Measurements from ENCODE around the gene SF3B1. TPM values are rescaled to one million over a fixed set of nuclear protein-coding genes. Genes with fewer than 3 reads are reported as not detected.
"Not testable (repeated sequence)": the region's sequence is repeated elsewhere in the genome, so short reads cannot be mapped to it uniquely, and the experiment has no call there.

The SF3B1 gene
- total RNA-seq, 1 donor from 2014 or later = 152 TPM

- Histone ChIP-seq H3K4me1 (ENCODE audit: control insufficient read depth in 3 of 3, insufficient read depth in 3 of 3, low read length in 3 of 3) (peaks cover 19 to 23% (median 20%) of the 10 kb centered on the region in 3 donors), H3K9me3 (ENCODE audit: control insufficient read depth in 3 of 3, low read length in 3 of 3) (no peaks in the 10 kb centered on the region), H3K4me3 (ENCODE audit: low read length in 3 of 3) (no peak overlapping the region), H3K27me3 (ENCODE audit: control insufficient read depth in 3 of 3, insufficient read depth in 3 of 3, low read length in 3 of 3) (no peaks in the 10 kb centered on the region), H3K36me3 (ENCODE audit: control insufficient read depth in 3 of 3, insufficient read depth in 3 of 3, low read length in 3 of 3) (peaks cover 0 to 4% (median 0%) of the 10 kb centered on the region in 3 donors), H3K27ac (ENCODE audit: low read depth, low read length) (no peak overlapping the region), H3K9ac (ENCODE audit: low read depth in 1 of 3, low read length in 3 of 3) (no peak overlapping the region)
These were observed 2.6 kb upstream of the SF3B1 start for GRCh38 chr2:197437380-197437779.

DNA sequence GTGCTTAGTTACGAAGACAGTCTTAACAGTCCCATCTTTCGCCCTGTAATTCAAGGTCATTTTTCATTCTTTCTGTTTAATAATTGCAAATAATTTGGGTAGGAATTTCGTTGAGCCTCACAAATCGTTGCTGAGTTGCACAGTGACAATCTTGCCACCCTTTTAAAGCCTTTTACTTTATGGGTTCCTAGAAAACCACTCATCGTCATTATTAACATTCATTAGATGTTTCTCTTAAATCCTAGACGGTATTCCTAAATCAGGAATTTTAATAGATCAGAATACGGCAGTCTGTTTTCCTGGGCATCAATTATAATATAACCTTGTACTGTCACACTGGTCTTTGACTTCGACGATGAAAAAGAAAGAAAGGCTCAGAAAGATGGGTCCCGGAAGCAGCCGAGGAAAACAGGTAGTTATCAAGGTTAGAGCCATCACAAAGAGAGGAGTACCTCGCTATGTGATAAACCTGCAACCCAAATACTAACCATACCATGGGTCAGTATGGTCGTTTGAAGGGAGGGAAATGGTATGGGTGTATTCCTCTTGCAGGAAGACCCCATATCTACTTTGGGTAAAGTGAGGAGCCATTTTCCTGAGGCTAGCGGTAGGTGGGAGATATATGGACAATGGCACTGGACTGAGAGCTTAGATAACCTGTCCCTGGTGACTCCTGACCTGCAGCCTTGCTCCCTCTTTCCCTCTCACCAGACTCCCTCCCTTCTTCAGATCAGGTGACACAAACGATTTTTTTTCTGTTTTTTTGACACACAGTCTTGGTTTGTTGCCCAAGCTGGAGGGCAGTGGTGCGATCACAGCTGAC is 981 bp upstream of the SF3B1 start:
- peak overlapping the region; percentile 89 to 100 (median 99) for H3K9ac ChIP-seq (ENCODE audit: low read depth in 1 of 3, low read length in 3 of 3)
- peaks cover 0 to 4% (median 0%) of the 10 kb centered on the region in 3 donors for H3K36me3 ChIP-seq (ENCODE audit: control insufficient read depth in 3 of 3, insufficient read depth in 3 of 3, low read length in 3 of 3)
- no peaks in the 10 kb centered on the region for H3K27me3 ChIP-seq (ENCODE audit: control insufficient read depth in 3 of 3, insufficient read depth in 3 of 3, low read length in 3 of 3)
- peak overlapping the region; percentile 93 for H3K27ac ChIP-seq (ENCODE audit: low read depth, low read length)
- H3K4me1 ChIP-seq (ENCODE audit: control insufficient read depth in 3 of 3, insufficient read depth in 3 of 3, low read length in 3 of 3) = peaks cover 30 to 33% (median 31%) of the 10 kb centered on the region in 3 donors
- H3K4me3 ChIP-seq (ENCODE audit: low read length in 3 of 3) = peak overlapping the region; percentile 95 to 99 (median 96)
- no peaks in the 10 kb centered on the region for H3K9me3 ChIP-seq (ENCODE audit: control insufficient read depth in 3 of 3, low read length in 3 of 3)

GRCh38 chr2:197433780-197434438 is 919 bp downstream of the SF3B1 start:
- no peaks in the 10 kb centered on the region for H3K27me3 ChIP-seq (ENCODE audit: control insufficient read depth in 3 of 3, insufficient read depth in 3 of 3, low read length in 3 of 3)
- peaks cover 35 to 44% (median 40%) of the 10 kb centered on the region in 3 donors for H3K4me1 ChIP-seq (ENCODE audit: control insufficient read depth in 3 of 3, insufficient read depth in 3 of 3, low read length in 3 of 3)
- H3K9me3 ChIP-seq (ENCODE audit: control insufficient read depth in 3 of 3, low read length in 3 of 3) = no peaks in the 10 kb centered on the region
- peak overlapping the region; percentile 95 to 99 (median 96) for H3K4me3 ChIP-seq (ENCODE audit: low read length in 3 of 3)
- peaks cover 0 to 4% (median 2%) of the 10 kb centered on the region in 3 donors for H3K36me3 ChIP-seq (ENCODE audit: control insufficient read depth in 3 of 3, insufficient read depth in 3 of 3, low read length in 3 of 3)
- H3K27ac ChIP-seq (ENCODE audit: low read depth, low read length) = peak overlapping the region; percentile 93
- peak overlapping the region; percentile 99 to 100 (median 100) for H3K9ac ChIP-seq (ENCODE audit: low read depth in 1 of 3, low read length in 3 of 3)

- not testable (repeated sequence) for H3K9ac ChIP-seq (ENCODE audit: low read depth in 1 of 3, low read length in 3 of 3); H3K9me3 ChIP-seq (ENCODE audit: control insufficient read depth in 3 of 3, low read length in 3 of 3); H3K27ac ChIP-seq (ENCODE audit: low read depth, low read length); H3K36me3 ChIP-seq (ENCODE audit: control insufficient read depth in 3 of 3, insufficient read depth in 3 of 3, low read length in 3 of 3); H3K27me3 ChIP-seq (ENCODE audit: control insufficient read depth in 3 of 3, insufficient read depth in 3 of 3, low read length in 3 of 3)
- H3K4me3 ChIP-seq (ENCODE audit: low read length in 3 of 3) = peak overlapping the region in 1 of 3 donors; percentile 96
- H3K4me1 ChIP-seq (ENCODE audit: control insufficient read depth in 3 of 3, insufficient read depth in 3 of 3, low read length in 3 of 3) = peaks cover 39 to 47% (median 44%) of the 10 kb centered on the region in 3 donors
These were observed 2.3 kb downstream of the SF3B1 start for GRCh38 chr2:197432527-197432926.

GRCh38 chr2:197431858-197432257 is 3.0 kb downstream of the SF3B1 start:
- Histone ChIP-seq H3K4me1 (ENCODE audit: control insufficient read depth in 3 of 3, insufficient read depth in 3 of 3, low read length in 3 of 3) (peaks cover 39 to 50% (median 47%) of the 10 kb centered on the region in 3 donors), H3K4me3 (ENCODE audit: low read length in 3 of 3) (peak overlapping the region in 1 of 3 donors; percentile 44), H3K27ac (ENCODE audit: low read depth, low read length) (no peak overlapping the region), H3K9ac (ENCODE audit: low read depth in 1 of 3, low read length in 3 of 3) (no peak overlapping the region), H3K27me3 (ENCODE audit: control insufficient read depth in 3 of 3, insufficient read depth in 3 of 3, low read length in 3 of 3) (no peaks in the 10 kb centered on the region), H3K36me3 (ENCODE audit: control insufficient read depth in 3 of 3, insufficient read depth in 3 of 3, low read length in 3 of 3) (peaks cover 0 to 4% (median 2%) of the 10 kb centered on the region in 3 donors), H3K9me3 (ENCODE audit: control insufficient read depth in 3 of 3, low read length in 3 of 3) (no peaks in the 10 kb centered on the region)

DNA sequence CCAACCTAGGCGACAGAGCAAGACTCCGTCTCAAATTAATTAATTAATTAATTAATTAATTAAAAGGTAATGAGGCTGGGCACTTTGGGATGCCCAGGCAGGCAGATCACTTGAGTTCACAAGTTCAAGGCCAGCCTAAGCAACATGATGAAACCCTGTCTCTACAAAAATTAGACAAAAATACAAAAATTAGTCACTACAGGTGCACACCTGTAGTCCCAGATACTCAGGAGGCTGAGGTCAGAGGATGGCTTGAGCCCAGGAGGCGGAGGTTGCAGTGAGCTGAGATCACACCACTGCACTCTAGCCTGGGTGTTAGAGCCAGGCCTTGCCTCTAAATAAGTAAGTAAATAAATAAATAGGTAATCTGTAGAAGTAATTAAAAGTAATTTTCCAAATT is 6.8 kb downstream of the SF3B1 start:
- Histone ChIP-seq H3K4me3 (ENCODE audit: low read length in 3 of 3) (no peak overlapping the region), H3K9ac (ENCODE audit: low read depth in 1 of 3, low read length in 3 of 3) (no peak overlapping the region), H3K36me3 (ENCODE audit: control insufficient read depth in 3 of 3, insufficient read depth in 3 of 3, low read length in 3 of 3) (peaks cover 0 to 5% (median 0%) of the 10 kb centered on the region in 3 donors), H3K27me3 (ENCODE audit: control insufficient read depth in 3 of 3, insufficient read depth in 3 of 3, low read length in 3 of 3) (no peaks in the 10 kb centered on the region), H3K4me1 (ENCODE audit: control insufficient read depth in 3 of 3, insufficient read depth in 3 of 3, low read length in 3 of 3) (peaks cover 36 to 44% (median 43%) of the 10 kb centered on the region in 3 donors), H3K9me3 (ENCODE audit: control insufficient read depth in 3 of 3, low read length in 3 of 3) (no peaks in the 10 kb centered on the region), H3K27ac (ENCODE audit: low read depth, low read length) (no peak overlapping the region)

- Histone ChIP-seq H3K9me3 (ENCODE audit: control insufficient read depth in 3 of 3, low read length in 3 of 3) (no peaks in the 10 kb centered on the region), H3K4me3 (ENCODE audit: low read length in 3 of 3) (no peak overlapping the region), H3K9ac (ENCODE audit: low read depth in 1 of 3, low read length in 3 of 3) (no peak overlapping the region), H3K36me3 (ENCODE audit: control insufficient read depth in 3 of 3, insufficient read depth in 3 of 3, low read length in 3 of 3) (peaks cover 0 to 7% (median under 1%) of the 10 kb centered on the region in 3 donors), H3K27ac (ENCODE audit: low read depth, low read length) (no peak overlapping the region), H3K4me1 (ENCODE audit: control insufficient read depth in 3 of 3, insufficient read depth in 3 of 3, low read length in 3 of 3) (peaks cover 28 to 34% (median 33%) of the 10 kb centered on the region in 3 donors), H3K27me3 (ENCODE audit: control insufficient read depth in 3 of 3, insufficient read depth in 3 of 3, low read length in 3 of 3) (no peaks in the 10 kb centered on the region)
These were observed 7.9 kb downstream of the SF3B1 start for GRCh38 chr2:197426723-197427603.

DNA sequence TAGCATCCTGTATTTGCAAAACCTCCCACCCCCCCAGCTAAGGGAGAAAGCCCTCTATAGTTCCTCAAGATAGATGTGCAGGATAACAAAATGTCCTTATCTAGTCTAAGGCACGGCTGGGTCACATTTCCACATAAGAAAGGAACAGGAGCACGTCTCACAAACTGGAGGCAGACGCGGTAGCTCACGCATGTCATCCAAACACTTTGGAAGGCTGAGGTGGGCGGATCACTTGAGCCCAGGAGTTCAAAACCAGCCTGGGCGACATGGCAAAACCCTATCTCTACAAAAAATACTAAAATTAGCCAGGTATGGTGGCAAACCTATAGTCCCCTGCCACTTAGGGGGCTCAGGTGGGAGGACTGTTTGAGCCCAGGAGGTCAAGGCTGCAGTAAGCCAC is 9.3 kb downstream of the SF3B1 start:
- Histone ChIP-seq H3K9me3 (ENCODE audit: control insufficient read depth in 3 of 3, low read length in 3 of 3) (no peaks in the 10 kb centered on the region), H3K4me1 (ENCODE audit: control insufficient read depth in 3 of 3, insufficient read depth in 3 of 3, low read length in 3 of 3) (peaks cover 18 to 27% (median 22%) of the 10 kb centered on the region in 3 donors), H3K27me3 (ENCODE audit: control insufficient read depth in 3 of 3, insufficient read depth in 3 of 3, low read length in 3 of 3) (no peaks in the 10 kb centered on the region), H3K36me3 (ENCODE audit: control insufficient read depth in 3 of 3, insufficient read depth in 3 of 3, low read length in 3 of 3) (peaks cover 0 to 11% (median 9%) of the 10 kb centered on the region in 3 donors), H3K27ac (ENCODE audit: low read depth, low read length) (no peak overlapping the region), H3K9ac (ENCODE audit: low read depth in 1 of 3, low read length in 3 of 3) (peak overlapping the region in 1 of 3 donors; percentile 33), H3K4me3 (ENCODE audit: low read length in 3 of 3) (no peak overlapping the region)

DNA sequence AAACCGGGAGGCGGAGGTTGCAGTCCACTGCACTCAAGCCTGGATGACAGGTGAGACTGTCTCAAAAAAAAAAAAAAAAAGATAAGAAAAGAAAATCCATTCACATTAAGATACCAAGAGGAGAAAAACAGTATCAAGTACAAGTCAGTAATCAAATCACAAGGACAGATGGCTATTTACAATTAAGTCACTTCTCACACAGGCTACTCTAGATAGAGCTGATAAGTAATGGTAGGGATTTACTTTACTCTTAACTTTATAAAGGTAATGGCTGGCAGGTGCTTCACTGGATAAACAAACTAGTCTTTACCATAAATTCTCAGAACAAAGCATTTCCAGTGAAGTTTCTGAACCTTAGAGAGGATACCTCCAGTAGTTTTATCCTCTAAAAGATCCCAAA is 11.5 kb downstream of the SF3B1 start:
- Histone ChIP-seq H3K27me3 (ENCODE audit: control insufficient read depth in 3 of 3, insufficient read depth in 3 of 3, low read length in 3 of 3) (no peaks in the 10 kb centered on the region), H3K4me3 (ENCODE audit: low read length in 3 of 3) (no peak overlapping the region), H3K9ac (ENCODE audit: low read depth in 1 of 3, low read length in 3 of 3) (no peak overlapping the region), H3K4me1 (ENCODE audit: control insufficient read depth in 3 of 3, insufficient read depth in 3 of 3, low read length in 3 of 3) (peaks cover 11 to 17% (median 11%) of the 10 kb centered on the region in 3 donors), H3K9me3 (ENCODE audit: control insufficient read depth in 3 of 3, low read length in 3 of 3) (no peaks in the 10 kb centered on the region), H3K27ac (ENCODE audit: low read depth, low read length) (no peak overlapping the region), H3K36me3 (ENCODE audit: control insufficient read depth in 3 of 3, insufficient read depth in 3 of 3, low read length in 3 of 3) (peaks cover 4 to 29% (median 27%) of the 10 kb centered on the region in 3 donors)
